ENCODE results near the gene MUC5AC.

Gene MUC5AC

DNA sequence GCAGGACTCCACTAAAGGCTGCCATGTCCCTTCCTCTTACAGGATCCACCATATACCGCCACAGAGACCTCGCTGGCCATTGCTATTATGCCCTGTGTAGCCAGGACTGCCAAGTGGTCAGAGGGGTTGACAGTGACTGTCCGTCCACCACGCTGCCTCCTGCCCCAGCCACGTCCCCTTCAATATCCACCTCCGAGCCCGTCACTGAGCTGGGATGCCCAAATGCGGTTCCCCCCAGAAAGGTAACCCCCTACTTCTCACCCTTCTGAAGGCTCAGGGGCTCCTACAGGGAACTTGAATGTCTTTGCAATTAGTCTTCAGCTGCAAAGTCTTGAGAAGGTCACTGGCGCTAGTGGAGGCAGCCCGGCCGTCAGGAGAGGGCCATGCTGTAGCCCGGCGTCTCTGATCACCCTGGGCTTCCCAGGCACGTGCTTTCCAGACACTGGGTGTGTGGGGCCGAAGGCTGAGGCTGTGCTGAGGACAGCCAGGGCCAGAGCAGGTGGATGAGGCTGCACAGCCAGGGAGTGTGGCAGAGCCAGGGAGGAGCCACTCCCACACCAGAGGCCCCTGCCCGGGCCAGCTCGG, 35.1 kb downstream of the MUC5AC start:
- no peaks in the 10 kb centered on the region for H3K79me2 ChIP-seq (ENCODE audit: insufficient read depth, low read length)
- no peak overlapping the region for H3K4me2 ChIP-seq (ENCODE audit: insufficient read depth, low read length)
- H3K4me3 ChIP-seq (ENCODE audit: low read depth in 1 of 2, low read length in 2 of 2), result no peak overlapping the region
- no peaks in the 10 kb centered on the region for H3K36me3 ChIP-seq (ENCODE audit: insufficient read depth, low read length)
- no peaks in the 10 kb centered on the region; the same call in 1 of the 2 replicates for H4K20me1 ChIP-seq (ENCODE audit: insufficient read depth, low read length)
- TF ChIP-seq EZH2 (IDR thresholded peaks at IDR 0.05; ENCODE audit: borderline replicate concordance, low read depth, low read length, severe bottlenecking), result no peak
- TF ChIP-seq, protein P1, sequence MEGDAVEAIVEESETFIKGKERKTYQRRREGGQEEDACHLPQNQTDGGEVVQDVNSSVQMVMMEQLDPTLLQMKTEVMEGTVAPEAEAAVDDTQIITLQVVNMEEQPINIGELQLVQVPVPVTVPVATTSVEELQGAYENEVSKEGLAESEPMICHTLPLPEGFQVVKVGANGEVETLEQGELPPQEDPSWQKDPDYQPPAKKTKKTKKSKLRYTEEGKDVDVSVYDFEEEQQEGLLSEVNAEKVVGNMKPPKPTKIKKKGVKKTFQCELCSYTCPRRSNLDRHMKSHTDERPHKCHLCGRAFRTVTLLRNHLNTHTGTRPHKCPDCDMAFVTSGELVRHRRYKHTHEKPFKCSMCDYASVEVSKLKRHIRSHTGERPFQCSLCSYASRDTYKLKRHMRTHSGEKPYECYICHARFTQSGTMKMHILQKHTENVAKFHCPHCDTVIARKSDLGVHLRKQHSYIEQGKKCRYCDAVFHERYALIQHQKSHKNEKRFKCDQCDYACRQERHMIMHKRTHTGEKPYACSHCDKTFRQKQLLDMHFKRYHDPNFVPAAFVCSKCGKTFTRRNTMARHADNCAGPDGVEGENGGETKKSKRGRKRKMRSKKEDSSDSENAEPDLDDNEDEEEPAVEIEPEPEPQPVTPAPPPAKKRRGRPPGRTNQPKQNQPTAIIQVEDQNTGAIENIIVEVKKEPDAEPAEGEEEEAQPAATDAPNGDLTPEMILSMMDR (IDR thresholded peaks at IDR 0.05; ENCODE audit: borderline replicate concordance, extremely low read depth, low read length, poor library complexity, severe bottlenecking), result no peak
- ATAC-seq (ENCODE audit: insufficient read depth, low read depth) (no peak), DNase-seq (no peak)
- no peaks in the 10 kb centered on the region for H3K9me3 ChIP-seq (ENCODE audit: insufficient read depth, low read length, severe bottlenecking)
- H3K9ac ChIP-seq (ENCODE audit: low read depth, low read length), result no peak overlapping the region
- no peaks in the 10 kb centered on the region for H3K27me3 ChIP-seq (ENCODE audit: insufficient read depth, low read length, poor library complexity)
- H3K27ac ChIP-seq (ENCODE audit: low read length), result no peak overlapping the region
- no peak overlapping the region for H2AFZ ChIP-seq (ENCODE audit: low read depth, low read length)
- H3K4me1 ChIP-seq (ENCODE audit: insufficient read depth, low read length), result no peaks in the 10 kb centered on the region

GRCh38 chr11:1193326-1194230, 35.8 kb downstream of the MUC5AC start:
- no peaks in the 10 kb centered on the region for H3K36me3 ChIP-seq (ENCODE audit: insufficient read depth, low read length)
- DNase-seq, result no peak
- H3K4me3 ChIP-seq (ENCODE audit: low read depth in 1 of 2, low read length in 2 of 2), result no peak overlapping the region
- H3K9me3 ChIP-seq (ENCODE audit: insufficient read depth, low read length, severe bottlenecking), result no peaks in the 10 kb centered on the region
- H4K20me1 ChIP-seq (ENCODE audit: insufficient read depth, low read length), result no peaks in the 10 kb centered on the region; the same call in 1 of the 2 replicates
- ATAC-seq (ENCODE audit: insufficient read depth, low read depth), result no peak
- H3K79me2 ChIP-seq (ENCODE audit: insufficient read depth, low read length), result no peaks in the 10 kb centered on the region
- no peak overlapping the region for H3K4me2 ChIP-seq (ENCODE audit: insufficient read depth, low read length)
- no peak overlapping the region for H3K27ac ChIP-seq (ENCODE audit: low read length)
- H3K27me3 ChIP-seq (ENCODE audit: insufficient read depth, low read length, poor library complexity), result no peaks in the 10 kb centered on the region
- H3K4me1 ChIP-seq (ENCODE audit: insufficient read depth, low read length), result no peaks in the 10 kb centered on the region
- no peak for TF ChIP-seq EZH2 (IDR thresholded peaks at IDR 0.05; ENCODE audit: borderline replicate concordance, low read depth, low read length, severe bottlenecking)
- TF ChIP-seq, protein P1 (IDR thresholded peaks at IDR 0.05; ENCODE audit: borderline replicate concordance, extremely low read depth, low read length, poor library complexity, severe bottlenecking), result no peak
- no peak overlapping the region for H3K9ac ChIP-seq (ENCODE audit: low read depth, low read length)
- no peak overlapping the region for H2AFZ ChIP-seq (ENCODE audit: low read depth, low read length)

- no peak for ATAC-seq (ENCODE audit: insufficient read depth, low read depth)
- TF ChIP-seq, protein P1 (IDR thresholded peaks at IDR 0.05; ENCODE audit: borderline replicate concordance, extremely low read depth, low read length, poor library complexity, severe bottlenecking), result no peak
- Histone ChIP-seq H3K9ac (ENCODE audit: low read depth, low read length) (no peak overlapping the region), H3K4me3 (ENCODE audit: low read depth in 1 of 2, low read length in 2 of 2) (no peak overlapping the region), H3K9me3 (ENCODE audit: insufficient read depth, low read length, severe bottlenecking) (no peaks in the 10 kb centered on the region), H4K20me1 (ENCODE audit: insufficient read depth, low read length) (no peaks in the 10 kb centered on the region; the same call in 1 of the 2 replicates), H3K36me3 (ENCODE audit: insufficient read depth, low read length) (no peaks in the 10 kb centered on the region), H3K79me2 (ENCODE audit: insufficient read depth, low read length) (no peaks in the 10 kb centered on the region), H3K27ac (ENCODE audit: low read length) (no peak overlapping the region), H3K27me3 (ENCODE audit: insufficient read depth, low read length, poor library complexity) (no peaks in the 10 kb centered on the region), H3K4me2 (ENCODE audit: insufficient read depth, low read length) (no peak overlapping the region), H2AFZ (ENCODE audit: low read depth, low read length) (no peak overlapping the region), H3K4me1 (ENCODE audit: insufficient read depth, low read length) (no peaks in the 10 kb centered on the region)
- DNase-seq, result no peak
These were observed 36.7 kb downstream of the MUC5AC start for GRCh38 chr11:1194231-1194976.

Measured in DND-41 (cell line).